Middle frontal gyrus (tissue), 1 donor: Measurements from ENCODE around the gene ZNF607.
A peak's percentile ranks its signal among the peaks of the same experiment; 100 is the strongest.
"Not testable (repeated sequence)": the region's sequence is repeated elsewhere in the genome, so short reads cannot be mapped to it uniquely, and the experiment has no call there.

Source experiments
- DNase-seq: peaks from one replicate; pipeline ENCODE4 v3.0.0-alpha.2; 2015; ENCODE audit warnings: low spot score; ENCODE audit errors: extremely low spot score

The ZNF607 gene

GRCh38 chr19:37719111-37719926 is at the start of gene ZNF607:
Gene ZNF607 (minus strand): TSS chr19:37719761. CDS start chr19:37711618, 8,143 bp downstream.
- peak; percentile 85 for DNase-seq

GRCh38 chr19:37763488-37763887 is 43.9 kb upstream of the ZNF607 start:
- DNase-seq = no peak

- DNase-seq = not testable (repeated sequence)
These were observed 38.1 kb upstream of the ZNF607 start for GRCh38 chr19:37757683-37758082.

DNA sequence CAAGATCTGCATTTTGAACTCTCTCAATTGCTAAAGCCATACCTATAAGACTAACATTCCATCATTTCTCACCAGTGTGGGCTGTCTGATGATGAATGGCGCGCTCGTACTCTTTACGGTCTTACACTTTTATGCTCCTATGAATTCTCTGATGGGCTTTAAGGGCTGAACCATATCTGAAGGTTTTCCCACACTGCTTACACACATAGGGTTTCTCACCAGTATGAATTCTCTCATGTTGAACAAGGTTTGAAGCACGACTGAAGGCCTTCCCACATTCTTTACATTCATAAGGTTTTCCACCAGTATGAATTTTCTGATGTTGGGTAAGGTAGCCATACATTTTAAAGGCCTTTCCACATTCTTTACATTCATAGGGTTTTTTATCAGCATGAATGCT is 18.8 kb upstream of the ZNF607 start:
- DNase-seq = no peak

DNA sequence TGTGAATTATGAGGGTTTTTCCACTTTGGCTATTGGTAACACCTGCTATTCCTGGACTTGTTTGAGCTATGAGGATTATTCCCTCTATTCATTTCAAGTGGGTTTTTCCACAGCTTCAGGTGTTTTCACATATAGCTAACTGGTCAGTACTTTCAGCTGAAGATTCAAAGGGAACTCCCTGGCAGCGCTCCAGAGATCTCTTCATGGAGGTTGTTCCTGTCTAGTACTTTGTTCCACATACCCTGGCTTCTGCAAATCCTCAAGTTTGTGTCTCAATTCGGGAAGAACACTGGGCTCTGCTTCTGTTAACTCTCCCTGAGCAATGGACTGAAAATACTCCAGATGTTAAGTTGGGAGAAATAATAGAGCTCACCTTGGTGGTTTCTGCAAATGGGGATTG is 5.6 kb upstream of the ZNF607 start:
- DNase-seq = no peak

DNA sequence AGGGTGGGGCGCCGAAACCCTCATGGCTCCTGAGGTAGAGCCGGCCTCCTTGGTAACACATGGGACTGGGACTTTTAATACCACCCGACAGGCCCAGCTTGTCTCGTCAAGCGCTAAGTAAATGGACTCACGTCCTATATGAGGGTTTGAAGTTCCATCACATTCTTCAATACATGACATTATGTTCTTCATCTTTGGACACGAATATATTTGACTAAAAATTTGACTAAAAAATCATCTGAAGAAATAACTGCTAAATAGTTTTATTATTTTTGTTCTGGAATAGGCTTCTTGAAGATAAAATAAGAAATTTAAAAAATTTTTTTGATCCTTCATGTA is 335 bp upstream of the ZNF607 start:
- DNase-seq = no peak

- no peak for DNase-seq
These were observed 1.3 kb downstream of the ZNF607 start for GRCh38 chr19:37718304-37718703.

DNA sequence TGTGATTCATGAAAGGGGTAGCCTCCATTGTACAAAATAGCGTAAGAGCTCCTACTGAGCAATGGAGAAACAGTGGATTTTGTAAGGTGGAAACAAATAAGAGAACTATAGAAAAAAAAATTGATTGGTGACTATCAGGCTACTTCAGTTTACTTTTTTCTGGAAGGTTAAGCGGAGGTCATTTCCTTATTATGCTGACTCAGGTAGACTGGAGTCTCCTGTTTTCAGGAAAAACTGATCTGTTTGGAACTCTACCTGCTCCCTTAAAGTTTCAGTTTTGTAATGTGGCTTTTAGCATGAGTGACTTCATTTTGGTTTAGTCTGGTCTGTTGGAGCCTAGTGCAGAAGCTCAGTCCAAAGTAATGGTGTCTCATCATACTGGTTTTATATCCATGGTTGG is 3.4 kb downstream of the ZNF607 start:
- DNase-seq = no peak

GRCh38 chr19:37706052-37706605 is 13.4 kb downstream of the ZNF607 start:
- DNase-seq = no peak

- no peak for DNase-seq
These were observed 20.5 kb downstream of the ZNF607 start for GRCh38 chr19:37699057-37699456.

DNA sequence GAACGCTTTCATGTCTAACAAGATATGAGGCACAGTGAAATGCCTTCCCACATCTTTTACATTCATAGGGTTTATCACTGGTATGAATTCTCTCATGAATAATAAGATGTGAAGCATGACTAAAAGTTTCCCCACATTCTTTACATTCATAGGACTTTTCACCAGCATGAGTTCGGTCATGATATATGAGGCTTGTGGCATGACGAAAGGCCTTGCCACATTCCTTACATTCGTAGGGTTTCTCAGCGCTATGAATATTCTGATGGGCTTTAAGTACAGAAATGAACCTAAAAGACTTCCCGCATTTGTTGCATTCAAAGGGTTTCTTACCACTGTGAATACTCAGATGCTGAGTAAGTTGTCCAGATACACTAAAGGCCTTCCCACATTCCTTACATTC is 21.3 kb downstream of the ZNF607 start:
- no peak for DNase-seq

DNA sequence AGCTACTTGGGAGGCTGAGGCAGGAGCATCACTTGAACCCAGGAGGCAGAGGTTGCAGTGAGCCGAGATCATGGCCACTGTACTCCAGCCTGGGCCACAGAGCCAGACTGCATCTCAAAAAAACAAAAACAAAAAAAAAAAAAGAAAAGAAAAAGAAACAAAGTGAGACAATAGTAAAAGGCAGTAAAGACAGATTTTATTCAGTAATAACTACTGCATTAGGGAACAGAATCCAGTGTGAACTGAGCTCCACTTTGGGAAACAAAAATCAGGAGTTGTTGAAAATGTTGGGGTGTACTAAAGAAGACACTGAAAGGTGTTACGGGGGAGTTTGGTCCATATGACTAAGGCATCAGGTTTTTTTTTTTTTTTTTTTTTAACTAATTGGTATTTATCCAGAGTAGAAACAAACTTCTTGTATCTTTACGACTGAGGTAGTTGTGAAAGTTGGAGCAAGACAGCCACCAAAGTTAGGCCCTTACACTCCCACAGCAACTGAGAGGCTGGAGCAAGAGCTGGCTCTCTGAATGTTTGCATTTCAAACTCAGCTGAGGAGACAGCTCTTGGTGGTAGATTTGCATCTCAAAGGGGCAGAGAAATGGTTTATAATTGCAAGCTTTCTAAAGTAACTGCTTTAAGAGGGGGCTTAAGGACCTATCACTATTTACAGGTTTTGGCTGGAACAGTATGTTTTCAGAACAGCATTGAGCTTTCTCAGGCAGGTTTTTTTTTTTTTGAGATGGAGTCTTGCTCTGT is 24.2 kb downstream of the ZNF607 start:
- DNase-seq = no peak

DNA sequence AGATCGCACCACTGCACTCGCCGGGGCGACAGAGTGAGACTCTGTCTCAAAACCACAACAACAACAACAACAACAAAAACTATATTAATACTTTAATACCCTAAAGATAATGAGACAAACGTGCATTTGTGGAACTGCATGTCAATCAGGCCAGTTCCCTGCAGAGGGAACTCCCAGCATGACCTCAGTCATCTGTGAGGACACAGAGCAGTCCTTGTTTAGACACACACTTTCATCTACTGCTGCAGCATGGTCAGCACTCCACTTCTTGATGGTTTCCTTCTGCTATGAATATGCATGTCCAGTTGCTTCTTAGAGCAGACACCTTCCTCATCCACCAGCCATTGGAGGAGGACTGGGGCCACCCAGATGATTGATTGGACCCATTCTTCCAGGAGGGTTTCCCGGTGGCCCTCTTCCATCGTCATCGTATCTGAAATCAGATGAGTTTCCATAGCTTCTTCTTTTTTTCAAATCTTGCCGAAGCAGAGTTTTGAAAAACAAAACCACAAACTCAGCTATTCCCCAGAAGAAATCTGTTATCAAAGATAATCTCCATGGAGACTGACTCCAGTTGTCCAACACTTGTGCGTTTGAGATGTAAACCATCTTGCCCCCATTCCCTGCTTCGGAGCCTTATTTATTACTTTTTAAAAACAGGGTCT is 26.5 kb downstream of the ZNF607 start:
- no peak for DNase-seq

- peak; percentile 86 for DNase-seq
These were observed 27.6 kb downstream of the ZNF607 start for GRCh38 chr19:37691881-37692504.

DNA sequence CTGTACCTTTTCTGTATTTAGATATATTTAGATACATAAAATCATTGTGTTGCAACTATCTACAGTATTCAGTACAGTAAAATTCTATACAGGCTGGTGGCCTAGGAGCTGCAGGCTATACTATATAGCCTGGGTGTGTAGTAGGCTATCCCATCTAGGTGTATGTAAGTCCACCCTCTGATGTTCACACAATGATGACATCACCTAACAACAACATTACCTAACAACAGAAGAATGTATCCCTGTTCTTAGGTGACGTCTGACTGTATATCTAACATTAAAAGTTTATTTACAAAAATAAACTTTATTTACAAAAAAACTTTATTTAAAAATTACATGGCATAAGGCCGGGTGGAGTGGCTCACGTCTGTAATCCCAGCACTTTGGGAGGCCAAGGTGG is 36.0 kb downstream of the ZNF607 start:
- no peak for DNase-seq

DNA sequence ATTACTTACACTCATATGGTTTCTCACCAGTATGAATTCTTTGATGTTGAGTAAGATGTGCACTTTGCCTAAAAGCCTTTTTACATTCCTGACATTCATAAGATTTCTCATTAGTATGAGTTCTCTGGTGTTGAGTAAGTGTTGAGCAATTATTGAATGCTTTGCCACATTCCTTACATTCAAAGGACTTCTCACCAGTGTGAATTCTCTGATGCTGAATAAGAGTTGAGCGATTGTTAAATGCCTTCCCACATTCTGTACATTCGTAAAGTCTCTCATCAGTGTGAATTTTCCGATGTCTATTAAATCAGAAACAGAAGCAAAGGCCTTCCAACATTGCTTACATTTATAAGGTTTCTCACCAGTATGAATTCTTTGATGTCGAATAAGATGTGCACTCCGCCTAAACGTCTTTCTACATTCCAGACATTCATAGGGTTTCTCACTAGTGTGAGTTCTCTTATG is 50.1 kb downstream of the ZNF607 start:
- DNase-seq = no peak

DNA sequence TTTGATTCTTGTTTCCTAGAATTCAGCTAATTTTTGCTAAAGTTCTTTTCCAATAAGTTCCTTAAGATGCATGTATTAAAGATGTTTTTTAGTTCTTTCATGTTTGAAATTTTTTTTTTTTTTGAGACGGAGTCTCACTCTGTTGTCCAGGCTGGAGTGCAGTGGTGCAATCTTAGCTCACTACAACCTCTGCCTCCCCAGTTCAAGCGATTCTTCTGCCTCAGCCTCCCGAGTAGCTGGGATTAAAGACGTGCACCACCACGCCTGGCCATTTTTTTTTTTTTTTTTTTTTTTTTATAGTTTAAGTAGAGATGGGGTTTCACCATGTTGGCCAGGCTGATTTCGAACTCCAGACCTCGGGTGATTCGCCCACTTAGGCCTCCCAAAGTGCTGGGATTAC is 62.4 kb downstream of the ZNF607 start:
- DNase-seq = not testable (repeated sequence)

- DNase-seq = peak; percentile 73
These were observed 63.7 kb downstream of the ZNF607 start for GRCh38 chr19:37655689-37656371.

GRCh38 chr19:37655301-37655688 is 64.3 kb downstream of the ZNF607 start, which contains the start of gene ZFP30:
Gene ZFP30 (minus strand): TSS chr19:37655465. CDS start chr19:37647822, 7,643 bp downstream.
- DNase-seq = peak; percentile 86

- no peak for DNase-seq
These were observed 64.8 kb downstream of the ZNF607 start for GRCh38 chr19:37654629-37655300.
